ENCODE results near the gene GOSR1. TPM values are rescaled to one million over a fixed set of nuclear protein-coding genes. Genes with fewer than 3 reads are reported as not detected.
A peak's percentile ranks its signal among the peaks of the same experiment; 100 is the strongest.
"Not testable (repeated sequence)": the region's sequence is repeated elsewhere in the genome, so short reads cannot be mapped to it uniquely, and the experiment has no call there.

The GOSR1 gene
- polyA plus RNA-seq, 3 donors = 45.7 to 53.1 (median 50.8) TPM

DNA sequence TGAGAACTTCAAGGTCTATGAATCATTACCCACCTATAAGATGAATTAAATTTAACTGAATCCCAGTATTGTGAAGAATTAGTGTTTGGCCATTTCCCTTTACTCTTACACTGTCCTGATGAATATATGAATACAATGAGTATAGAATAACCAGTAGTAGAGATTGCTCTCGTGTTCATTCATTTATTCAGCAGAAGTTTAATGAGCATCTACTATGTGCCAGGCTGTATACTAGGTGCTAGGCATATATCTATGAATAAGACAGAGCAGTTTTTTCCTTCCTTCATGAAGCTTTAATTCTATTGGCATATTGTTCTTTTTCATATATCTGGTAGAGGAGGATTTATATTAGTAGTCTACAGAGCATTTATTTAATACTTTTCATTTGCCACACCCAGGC, 6.0 kb downstream of the GOSR1 start:
- DNase-seq = no peak

DNA sequence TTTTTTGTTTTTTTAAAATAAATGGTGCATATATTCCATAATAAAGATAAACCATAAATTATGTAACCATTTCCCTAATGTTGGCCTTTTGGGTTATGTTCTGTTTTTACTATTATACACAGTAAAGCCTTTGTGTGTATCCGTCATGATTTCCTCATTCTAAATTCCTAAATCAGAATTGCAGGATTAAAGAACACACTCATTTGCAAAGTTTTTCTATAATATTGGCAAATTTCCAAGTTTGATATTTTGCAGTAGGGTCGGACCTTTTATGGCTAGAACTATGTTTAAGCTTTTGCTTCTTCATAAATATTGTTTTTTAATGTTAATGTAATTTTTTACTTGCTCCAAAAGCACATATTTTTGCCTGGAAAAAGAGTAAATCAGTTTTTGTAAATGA, 16.6 kb downstream of the GOSR1 start:
- no peak for DNase-seq

DNA sequence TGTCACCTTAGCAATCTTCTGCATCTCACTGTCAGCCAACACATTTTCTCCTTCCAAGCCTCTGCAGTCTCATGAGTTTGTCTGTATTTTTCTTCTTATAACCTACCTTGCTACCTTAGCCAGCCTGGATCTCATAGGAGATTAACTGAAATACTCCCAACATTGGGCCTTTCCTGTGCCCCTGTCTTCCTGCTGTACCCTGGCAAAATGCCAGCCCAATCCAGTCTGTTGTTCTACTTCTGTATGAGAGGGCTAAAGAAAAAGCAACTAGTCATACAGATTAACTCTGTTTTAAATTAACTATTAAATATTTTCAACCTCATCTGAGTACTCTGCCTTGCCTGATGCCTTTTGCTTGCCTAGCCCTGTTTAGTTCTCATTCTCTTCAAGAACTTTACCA, 18.4 kb downstream of the GOSR1 start:
- DNase-seq = no peak

DNA sequence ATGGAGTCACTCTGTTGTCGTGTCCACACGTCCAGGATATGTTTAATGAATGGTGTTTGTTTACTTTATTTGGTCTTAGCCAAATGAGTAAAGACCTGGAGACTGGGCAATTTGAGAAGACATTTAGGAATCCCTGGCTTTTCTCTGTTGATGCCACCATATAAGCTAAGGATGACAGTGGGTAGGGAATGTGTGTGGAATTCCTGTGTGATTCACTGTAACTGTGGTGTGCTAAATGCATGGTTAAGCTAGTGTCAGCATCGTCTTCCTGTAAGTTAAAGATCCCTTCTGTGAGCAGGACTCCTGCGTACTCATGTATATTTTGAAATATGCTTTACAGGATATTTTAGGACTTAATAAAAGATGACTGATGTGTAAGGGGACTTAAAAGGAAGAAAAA, 26.4 kb downstream of the GOSR1 start:
- no peak for DNase-seq

DNA sequence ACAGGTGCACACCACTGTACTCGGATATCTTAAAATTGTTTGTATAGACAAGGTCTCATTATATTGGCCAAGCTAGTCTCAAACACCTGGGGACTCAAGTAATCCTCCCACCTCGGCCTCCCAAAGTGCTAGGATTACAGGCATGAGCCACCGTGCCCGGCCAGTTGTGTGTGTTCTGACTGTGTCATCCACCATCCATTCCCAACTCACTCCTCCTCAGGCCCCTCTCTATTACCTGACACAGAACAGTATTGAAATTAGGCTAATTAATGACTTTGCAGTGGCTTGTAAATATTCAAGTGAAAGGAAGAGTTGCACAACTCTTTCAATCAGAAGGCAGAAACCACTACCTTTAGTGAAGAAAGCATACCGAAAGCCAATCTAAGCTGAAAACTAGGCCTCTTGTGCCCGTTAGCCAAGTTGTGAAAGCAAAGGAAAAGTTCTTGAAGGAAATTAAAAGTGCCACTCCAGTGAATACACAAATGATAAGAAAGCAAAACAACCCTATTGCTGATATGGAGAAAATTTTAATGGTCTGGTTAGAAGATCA, 28.7 kb downstream of the GOSR1 start:
- DNase-seq = no peak

DNA sequence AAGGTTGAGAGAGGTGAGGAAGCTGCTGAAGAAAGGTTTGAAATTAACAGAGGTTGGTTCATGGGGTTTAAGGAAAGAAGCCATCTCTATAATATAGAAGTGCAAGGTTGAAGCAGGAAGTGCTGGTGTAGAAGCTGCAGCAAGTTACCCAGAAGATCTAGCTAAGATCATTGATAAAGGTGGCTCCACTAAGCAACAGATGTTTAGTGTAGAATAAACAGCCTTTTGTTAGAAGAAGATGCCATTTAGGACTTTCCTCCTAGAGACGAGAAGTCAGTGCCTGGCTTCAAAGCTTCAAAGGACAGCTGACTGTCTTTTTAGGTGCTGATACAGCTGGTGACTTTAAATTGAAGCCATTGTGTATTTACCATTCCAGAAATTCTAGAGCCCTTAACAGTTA, 29.3 kb downstream of the GOSR1 start:
- no peak for DNase-seq

DNA sequence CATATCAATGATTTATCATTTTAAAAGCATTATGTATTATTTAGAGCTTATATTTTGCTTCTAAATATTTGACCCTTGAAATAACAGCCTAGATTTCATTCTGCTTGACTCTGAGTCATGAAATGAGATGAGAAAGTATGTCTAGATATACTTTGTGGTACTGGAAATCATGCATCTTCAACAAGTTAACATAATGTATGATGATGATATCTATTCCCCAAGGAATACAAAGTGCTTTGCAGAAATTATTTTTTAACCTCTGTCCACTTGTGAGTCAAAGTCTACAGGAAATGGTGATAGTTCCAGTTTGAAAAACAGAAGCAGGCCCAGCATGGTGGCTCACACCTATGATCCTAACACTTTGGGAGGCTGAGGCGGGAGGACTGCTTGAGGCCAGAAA, 36.1 kb downstream of the GOSR1 start:
- no peak for DNase-seq

DNA sequence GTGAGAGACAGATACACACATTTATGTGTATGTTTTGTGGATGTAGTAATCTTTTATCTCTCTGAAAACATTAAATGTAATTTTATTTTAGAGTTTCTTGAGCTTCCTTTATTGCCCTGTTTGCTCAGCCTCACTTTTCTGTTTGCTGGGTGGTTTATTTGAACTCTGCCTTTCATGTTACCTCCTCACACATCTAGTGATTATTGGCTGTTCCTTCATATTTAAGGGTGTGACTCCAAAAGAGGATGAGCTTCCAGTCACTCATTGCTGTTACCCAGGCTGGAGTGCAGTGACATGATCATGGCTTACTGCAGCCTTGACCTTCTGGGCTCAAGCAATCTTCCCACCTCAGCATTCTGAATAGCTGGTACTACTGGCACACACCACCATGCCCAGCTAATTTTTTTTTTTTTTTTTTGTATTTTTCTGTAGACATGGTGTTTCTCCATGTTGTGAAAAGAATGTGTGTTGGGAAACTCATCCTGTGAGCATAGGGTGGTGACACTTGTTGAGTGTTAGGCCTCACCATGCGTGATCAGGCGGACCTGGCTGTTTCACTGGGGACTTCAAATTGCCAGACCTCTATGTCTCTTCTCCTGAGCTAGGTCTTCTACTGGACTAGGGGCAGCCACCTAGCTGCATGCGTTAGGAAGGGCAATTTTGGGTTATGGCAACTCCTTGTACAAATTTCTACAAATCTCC, 37.8 kb downstream of the GOSR1 start:
- no peak for DNase-seq

DNA sequence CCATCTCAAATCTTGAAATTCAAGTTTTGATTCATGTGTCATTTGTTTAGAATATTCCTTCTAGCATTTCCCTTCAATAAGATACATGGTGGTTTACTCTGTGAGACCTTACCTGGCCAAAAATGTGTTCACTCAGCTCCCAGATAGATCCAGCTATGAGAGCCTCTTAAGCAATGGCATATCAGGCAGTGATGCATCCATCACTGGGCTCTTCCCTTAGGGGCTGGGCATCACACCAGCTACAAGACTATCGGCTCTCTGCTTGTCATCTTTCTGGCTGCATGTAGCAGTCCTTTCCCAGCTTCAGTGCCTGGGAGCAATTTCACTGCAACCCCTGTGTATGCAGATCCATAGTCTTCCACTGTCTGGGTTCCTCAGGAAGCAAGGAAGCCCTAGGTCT, 40.6 kb downstream of the GOSR1 start:
- no peak for DNase-seq

DNA sequence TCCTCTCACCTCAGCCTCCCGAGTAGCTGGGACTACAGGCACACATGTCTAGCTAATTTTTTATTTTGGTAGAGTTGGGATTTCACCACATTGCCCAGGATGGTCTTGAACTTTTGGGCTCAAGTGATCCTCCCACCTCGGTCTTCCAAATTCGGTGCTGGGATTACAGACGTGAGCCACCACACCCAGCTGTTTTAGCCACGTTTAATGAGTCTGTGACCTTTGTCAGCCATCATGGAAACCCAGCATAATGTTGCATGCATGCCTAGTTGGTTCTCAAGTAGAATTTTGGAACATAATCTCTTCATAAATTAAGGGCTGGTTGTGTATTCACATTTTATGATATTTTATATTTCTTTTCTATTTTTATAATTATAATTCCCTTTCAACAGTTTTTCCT, 42.0 kb downstream of the GOSR1 start:
- no peak for DNase-seq

DNA sequence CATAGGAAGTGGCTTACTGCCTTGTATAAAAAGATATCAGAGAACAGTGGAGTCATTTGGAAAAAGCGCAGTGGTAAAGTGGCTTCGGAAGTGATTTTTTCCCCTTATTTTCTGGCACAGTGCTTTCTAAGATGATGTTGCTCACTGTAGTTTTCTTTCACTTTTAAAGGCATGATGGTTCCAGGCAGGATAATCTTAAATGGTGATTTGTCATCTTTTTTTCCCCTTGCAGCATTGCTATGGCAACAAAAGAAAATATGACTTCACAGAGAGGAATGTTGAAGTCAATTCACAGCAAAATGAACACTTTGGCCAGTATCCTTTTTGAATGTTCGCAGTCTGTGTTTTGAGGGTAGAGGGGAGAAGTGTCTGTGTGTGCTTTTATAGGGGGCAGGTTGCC, 42.5 kb downstream of the GOSR1 start:
- no peak for DNase-seq

DNA sequence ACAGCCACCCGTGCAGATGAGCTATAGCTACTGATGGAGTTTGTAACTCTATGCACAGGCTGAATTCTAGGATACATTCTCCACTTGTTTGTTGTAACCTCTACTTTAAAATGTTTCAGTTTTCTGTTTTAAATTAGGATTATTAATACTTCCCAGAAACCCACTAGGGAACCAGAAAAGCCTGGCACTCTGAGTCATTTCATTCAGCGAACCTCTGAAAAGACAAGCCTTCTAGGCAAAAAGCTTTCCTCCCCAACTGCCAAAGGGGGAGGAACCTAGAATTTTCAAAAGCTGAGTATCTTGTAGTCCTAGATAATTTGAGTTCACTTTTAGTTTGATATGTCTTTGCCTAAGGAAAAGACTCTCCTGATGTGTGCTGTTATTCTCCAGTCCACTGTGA, 43.2 kb downstream of the GOSR1 start:
- no peak for DNase-seq

DNA sequence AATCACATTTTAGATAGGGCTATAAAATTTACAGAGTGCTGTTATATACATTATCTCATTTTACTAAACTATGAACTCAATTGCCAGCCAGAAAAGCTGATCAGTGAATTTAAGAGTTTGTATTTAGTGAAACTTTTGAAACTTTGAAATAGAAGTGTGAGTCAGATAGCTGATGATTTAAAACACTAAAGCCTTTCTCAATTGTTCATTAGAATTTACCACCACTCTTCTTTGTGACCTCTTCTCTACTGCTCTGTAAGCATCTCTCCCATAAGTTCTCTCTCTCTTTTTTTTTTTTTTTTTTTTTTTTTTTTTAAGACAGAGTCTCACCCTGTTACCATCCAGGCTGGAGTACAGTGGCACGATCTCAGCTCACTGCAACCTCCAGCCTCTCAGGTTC, 43.7 kb downstream of the GOSR1 start:
- DNase-seq = no peak

DNA sequence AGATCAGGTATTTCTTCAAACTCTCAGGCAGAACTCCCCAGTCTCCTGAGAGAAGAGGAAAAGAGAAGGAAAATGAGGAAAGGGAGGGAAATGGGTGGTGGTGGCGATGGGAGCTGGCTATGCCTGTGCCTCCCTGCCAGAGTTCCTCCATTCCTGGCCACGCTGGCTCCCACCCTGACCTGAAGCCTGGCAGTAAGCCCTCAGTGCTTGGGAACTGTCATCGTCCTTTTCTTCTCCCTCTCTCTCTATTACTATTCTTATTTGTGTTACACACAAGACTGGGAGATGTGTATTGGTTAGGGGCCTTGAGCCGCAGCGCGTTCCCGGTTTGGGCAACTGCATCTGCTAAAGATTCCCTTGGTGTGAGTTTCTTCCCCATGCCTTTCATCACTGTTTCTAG, 44.6 kb downstream of the GOSR1 start:
- DNase-seq = no peak

DNA sequence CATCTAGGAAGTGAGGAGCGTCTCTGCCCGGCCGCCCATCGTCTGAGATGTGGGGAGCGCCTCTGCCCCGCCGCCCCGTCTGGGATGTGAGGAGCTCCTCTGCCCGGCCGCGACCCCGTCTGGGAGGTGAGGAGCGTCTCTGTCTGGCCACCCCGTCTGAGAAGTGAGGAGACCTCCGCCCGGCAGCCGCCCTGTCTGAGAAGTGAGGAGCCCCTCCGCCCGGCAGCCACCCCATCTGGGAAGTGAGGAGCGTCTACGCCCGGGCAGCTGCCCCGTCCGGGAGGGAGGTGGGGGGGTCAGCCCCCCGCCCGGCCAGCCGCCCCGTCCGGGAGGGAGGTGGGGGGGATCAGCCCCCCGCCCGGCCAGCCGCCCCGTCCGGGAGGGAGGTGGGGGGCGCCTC, 46.0 kb downstream of the GOSR1 start:
- DNase-seq = not testable (repeated sequence)

DNA sequence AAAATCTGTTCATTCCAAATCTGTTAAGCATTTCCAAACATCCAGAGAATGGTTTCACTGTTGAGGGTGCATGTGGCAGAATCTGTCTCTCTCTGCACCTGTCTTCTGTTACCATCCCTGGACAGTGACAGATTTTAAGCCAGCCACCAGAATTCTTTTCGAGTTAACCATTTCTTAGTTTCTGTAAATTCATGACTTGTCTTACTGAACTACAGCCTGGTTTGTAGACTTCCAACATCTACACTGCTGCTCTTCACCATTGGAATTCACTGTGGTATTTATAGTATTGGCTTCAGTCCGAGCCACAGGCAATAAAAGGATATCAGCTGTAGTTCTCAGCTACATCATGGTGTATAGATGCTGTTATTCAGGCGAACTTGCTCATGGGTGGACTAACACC, 47.6 kb downstream of the GOSR1 start:
- DNase-seq = peak; percentile 31

DNA sequence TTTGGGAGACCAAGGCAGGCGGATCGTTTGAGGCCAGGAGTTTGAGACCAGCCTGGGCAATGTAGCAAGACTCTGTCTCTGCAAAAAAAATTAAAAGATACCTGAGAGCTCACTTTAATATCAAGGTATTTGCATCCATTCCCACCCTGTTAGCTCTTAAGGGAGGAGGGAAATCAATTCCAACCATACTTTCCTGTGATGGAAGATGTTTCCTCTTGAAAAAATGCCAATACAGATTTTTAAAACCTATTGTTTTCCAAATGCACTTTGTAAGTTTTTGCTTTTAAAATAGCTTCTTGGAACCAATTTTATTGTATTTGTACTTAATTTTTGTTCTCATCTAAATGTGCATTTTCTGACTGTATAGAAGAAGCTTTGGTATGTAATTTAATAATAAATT, 49.2 kb downstream of the GOSR1 start:
- DNase-seq = no peak

DNA sequence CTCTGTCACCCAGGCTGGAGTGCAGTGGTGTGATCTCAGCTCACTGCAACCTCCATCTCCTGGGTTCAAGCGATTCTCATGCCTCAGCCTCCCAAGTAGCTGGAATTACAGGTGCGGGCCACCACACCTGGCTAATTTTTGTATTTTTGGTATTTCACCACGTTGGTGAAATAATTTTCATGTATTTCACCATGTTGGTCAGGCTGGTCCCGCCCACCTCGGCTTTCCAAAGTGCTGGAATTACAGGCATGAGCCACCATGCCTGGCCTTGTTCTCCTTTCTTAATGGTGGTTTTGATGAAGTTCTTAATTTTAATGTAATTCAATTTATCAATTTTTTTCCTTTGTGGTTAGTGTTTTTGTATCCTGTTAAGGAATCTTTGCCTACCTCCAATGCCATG, 51.5 kb downstream of the GOSR1 start:
- DNase-seq = not testable (repeated sequence)

DNA sequence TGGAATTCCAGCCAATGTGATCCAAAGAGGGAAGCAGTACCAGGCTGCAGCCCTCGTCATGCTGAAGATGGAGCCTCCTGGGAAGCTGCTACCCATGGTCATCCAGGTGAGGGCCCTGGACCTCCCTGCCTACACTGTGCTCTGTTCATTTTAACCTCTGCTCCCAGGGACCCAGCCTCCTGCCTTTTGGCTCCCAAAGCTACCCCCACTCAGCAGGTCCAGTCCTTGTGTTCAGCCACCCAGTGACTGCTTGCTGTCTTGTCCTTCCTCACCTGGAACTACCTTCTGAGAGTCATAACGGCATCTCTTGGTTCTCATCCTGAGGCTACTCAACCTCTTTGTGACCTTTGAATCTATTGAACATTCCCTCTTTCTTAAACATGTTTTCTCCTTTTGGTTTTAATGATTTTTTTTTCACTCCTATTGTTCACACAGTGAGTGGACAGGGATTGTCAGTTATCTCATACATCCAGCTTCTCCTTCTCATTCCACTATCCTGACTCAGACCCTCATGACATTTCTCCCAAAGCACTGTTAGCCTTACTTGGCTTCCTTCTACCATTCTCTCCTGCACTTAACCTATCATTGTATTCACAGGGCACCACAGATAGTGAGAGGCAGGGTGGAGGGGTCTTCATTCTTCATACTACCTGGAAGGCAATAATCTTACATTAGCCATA, 53.3 kb downstream of the GOSR1 start:
- no peak for DNase-seq

DNA sequence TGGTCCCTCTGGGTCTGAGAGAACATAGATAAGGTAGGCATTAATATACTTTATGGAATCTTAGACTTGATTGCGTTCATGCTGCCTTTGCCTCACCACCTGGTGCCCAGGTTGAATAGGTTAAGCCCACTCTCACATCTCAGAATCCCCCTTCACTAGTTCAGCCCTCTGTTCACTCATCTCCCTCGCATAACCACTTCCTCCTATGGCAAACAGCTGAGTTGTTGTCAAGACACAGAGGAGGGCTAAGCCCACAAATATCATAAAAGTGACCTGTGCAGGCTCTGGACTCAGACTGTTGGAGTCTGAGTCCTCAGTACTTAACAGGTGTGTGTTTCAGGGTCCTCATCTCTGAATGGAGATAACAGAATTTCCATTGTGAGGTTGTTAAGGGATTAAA, 55.7 kb downstream of the GOSR1 start:
- no peak for DNase-seq

DNA sequence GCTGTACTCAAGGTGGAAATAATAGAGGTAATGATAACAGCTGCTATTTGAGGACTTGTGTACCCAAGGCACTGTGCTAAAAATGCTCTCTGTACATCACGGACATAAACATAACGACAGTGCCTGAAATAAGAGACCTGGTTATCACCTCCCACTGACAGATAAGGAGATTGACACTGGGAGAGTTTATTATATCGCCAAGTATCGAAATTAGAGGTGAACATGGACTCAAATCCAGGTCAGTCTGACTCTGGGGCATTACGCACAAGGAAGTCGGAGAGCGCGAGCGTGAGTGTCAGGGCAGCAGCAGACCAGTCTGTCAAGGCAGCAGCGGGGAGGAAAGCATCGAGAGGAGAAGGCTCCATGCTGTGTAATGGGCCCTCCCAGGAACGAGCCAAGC, 57.1 kb downstream of the GOSR1 start:
- DNase-seq = no peak

DNA sequence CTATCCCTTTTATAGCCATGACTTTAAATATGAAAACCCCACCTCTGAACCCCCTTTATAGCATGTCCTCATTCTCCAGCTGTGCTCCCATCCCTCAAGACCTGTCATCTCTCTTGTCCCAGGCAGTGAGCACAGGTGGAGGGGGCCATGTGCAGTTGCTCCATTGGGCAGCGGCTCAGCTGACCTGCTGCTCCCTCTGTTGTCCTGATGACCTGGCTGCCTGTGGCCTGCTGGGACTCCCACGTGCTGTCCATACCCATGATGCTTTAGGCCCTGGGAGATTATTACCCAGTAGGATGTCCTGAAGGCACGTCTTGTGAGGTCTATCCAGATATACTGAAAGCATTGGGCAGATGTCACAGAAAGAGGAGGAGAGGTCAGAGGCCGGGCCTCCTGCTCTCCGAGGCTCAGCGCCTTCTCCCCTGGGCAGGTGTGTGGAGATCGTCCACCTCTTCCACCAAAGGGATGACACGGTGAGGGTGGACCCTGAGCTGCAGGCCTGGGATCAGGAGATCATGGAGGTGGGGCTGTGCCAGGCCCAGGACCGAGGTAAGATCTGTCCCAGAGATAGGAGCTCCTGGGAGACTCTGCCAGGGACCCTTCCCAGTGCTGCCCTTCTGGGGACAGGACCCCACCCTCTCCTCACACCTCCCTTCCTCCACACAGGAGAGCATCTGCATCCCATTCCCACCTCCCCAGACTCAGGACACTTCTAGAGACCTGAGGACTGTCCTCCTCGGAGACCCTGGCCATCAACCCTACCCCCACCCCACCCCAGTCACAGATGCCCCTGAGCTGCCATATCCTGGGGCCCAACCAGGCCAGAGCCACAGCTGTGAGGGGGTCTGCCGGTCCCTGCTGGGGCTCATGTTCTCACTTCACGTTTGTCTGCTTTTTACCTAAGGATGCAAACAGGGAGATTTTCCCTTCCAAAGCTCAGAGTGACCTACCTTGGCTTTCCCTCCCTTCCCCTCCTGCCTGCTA, 58.0 kb downstream of the GOSR1 start:
- DNase-seq = no peak
